ENCODE measurements around the gene SMARCAD1. TPM values are rescaled to one million over a fixed set of nuclear protein-coding genes. Genes with fewer than 3 reads are reported as not detected.

SMARCAD1 gene
- total RNA-seq, 2 donors from 2014 or later = 67.1 to 85.5 TPM

DNA sequence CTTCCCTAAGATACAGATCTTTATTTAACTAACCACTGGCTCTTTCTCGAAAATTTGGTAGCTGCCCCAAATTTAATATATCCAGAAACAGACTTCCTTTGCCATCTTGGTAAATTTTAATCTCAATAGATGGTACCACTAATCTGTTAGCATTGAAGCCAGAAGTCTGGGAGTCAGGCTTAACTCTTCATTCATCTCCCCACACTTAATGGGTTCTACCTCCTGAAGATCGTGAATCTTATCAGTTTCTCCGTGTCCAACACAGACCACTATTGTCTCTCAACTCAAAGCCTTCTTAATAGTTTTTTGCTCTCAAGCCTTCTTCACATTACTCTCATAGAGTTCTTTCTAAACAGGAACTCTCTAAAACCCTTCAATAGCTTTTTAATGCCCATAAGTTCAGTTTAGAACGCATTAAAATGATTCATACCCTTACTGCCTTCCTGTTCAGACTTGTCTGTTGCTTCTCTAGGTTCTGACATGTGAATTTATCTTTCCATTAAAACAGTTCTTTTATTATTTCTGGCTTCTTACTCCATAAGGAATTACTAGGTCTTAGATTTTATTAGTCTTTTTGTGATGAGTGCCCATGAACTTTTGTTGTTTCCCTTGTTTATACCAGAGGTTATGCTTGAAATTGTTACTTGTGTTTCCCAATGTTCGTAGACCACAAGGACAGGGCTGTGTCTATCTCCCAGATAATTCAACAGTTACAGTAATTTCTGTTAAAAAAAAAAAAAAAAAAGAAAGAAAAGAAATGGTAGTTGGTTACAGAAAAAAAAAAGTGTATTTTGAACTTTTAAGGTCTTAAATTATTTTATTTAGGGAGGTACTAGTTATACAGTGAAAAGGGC, 54.7 kb downstream of the SMARCAD1 start:
- Mint-ChIP-seq H3K27ac (peak overlapping the region; percentile 24), H3K9me3 (no peaks in the 10 kb centered on the region), H3K4me1 (no peaks in the 10 kb centered on the region), H3K36me3 (ENCODE audit: low read depth) (peaks cover 51% of the 10 kb centered on the region), H3K27me3 (ENCODE audit: insufficient read depth) (no peaks in the 10 kb centered on the region), H3K4me3 (no peak overlapping the region)
- H3K27me3 ChIP-seq (ENCODE audit: control insufficient read depth, insufficient read depth, low read length, poor library complexity, severe bottlenecking) = no peaks in the 10 kb centered on the region
- 94 to 98% methylated on average over 4 to 5 of the region's 5 CpGs for WGBS, 2 experiments (ENCODE audit: insufficient coverage in 1 of 2, insufficient read length in 1 of 2)
- no peaks in the 10 kb centered on the region for H3K9me3 ChIP-seq (ENCODE audit: control insufficient read depth, low read length)
- no peak for DNase-seq
- no peak overlapping the region for H3K27ac ChIP-seq (ENCODE audit: low read depth, low read length)
- no peak overlapping the region for H3K4me3 ChIP-seq (ENCODE audit: low read length)
- H3K36me3 ChIP-seq (ENCODE audit: control insufficient read depth, insufficient read depth, low read length) = peaks cover 93% of the 10 kb centered on the region
- no peak overlapping the region for H3K9ac ChIP-seq (ENCODE audit: extremely low read depth, low read length, poor library complexity, severe bottlenecking)
- TF ChIP-seq, protein P1, sequence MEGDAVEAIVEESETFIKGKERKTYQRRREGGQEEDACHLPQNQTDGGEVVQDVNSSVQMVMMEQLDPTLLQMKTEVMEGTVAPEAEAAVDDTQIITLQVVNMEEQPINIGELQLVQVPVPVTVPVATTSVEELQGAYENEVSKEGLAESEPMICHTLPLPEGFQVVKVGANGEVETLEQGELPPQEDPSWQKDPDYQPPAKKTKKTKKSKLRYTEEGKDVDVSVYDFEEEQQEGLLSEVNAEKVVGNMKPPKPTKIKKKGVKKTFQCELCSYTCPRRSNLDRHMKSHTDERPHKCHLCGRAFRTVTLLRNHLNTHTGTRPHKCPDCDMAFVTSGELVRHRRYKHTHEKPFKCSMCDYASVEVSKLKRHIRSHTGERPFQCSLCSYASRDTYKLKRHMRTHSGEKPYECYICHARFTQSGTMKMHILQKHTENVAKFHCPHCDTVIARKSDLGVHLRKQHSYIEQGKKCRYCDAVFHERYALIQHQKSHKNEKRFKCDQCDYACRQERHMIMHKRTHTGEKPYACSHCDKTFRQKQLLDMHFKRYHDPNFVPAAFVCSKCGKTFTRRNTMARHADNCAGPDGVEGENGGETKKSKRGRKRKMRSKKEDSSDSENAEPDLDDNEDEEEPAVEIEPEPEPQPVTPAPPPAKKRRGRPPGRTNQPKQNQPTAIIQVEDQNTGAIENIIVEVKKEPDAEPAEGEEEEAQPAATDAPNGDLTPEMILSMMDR (conservative IDR thresholded peaks at IDR 0.05) = no peak
- H3K4me1 ChIP-seq (ENCODE audit: control insufficient read depth, insufficient read depth, low read length) = no peaks in the 10 kb centered on the region

DNA sequence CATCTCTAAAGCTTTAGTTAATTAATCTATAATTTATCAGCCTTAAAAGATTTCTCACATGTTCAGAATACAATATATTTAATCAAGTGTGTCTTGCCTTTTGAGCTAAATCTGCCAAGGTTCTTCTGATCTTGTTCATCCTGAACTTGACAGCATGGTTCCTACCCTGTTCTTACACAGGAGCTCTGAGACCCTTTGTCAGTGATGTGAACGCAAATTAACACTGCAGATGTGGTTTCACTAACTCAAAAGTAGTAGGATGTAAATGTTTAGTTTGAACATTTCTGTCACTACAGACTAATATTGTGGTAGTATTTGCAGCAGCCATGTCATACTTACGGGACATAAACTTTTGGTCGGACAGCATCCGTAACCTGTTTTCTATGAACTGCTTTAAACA, 59.4 kb downstream of the SMARCAD1 start:
- Mint-ChIP-seq H3K27ac (peak overlapping the region; percentile 42), H3K9me3 (no peaks in the 10 kb centered on the region)

GRCh38 chr4:94271248-94271647, 63.6 kb downstream of the SMARCAD1 start:
- Histone ChIP-seq H3K4me3 (ENCODE audit: low read length) (no peak overlapping the region), H3K27ac (ENCODE audit: low read depth, low read length) (no peak overlapping the region), H3K9me3 (ENCODE audit: control insufficient read depth, low read length) (no peaks in the 10 kb centered on the region), H3K4me1 (ENCODE audit: control insufficient read depth, insufficient read depth, low read length) (no peaks in the 10 kb centered on the region), H3K27me3 (ENCODE audit: control insufficient read depth, insufficient read depth, low read length, poor library complexity, severe bottlenecking) (no peaks in the 10 kb centered on the region), H3K9ac (ENCODE audit: extremely low read depth, low read length, poor library complexity, severe bottlenecking) (no peak overlapping the region), H3K36me3 (ENCODE audit: control insufficient read depth, insufficient read depth, low read length) (peaks cover 91% of the 10 kb centered on the region)
- Mint-ChIP-seq H3K4me3 (no peak overlapping the region), H3K27ac (no peak overlapping the region), H3K27me3 (ENCODE audit: insufficient read depth) (no peaks in the 10 kb centered on the region), H3K9me3 (no peaks in the 10 kb centered on the region), H3K36me3 (ENCODE audit: low read depth) (peaks cover 65% of the 10 kb centered on the region), H3K4me1 (no peaks in the 10 kb centered on the region)
- WGBS, 2 experiments (ENCODE audit: insufficient coverage in 1 of 2, insufficient read length in 1 of 2) = 82% methylated on average over 2 of the region's 2 CpGs; no CpG with 5 or more reads in 1 of the 2 experiments
- TF ChIP-seq, protein P1 (conservative IDR thresholded peaks at IDR 0.05) = no peak
- DNase-seq = no peak

More for the DNA sequence above, 59.4 kb downstream of the SMARCAD1 start:
- H3K9me3 ChIP-seq (ENCODE audit: control insufficient read depth, low read length) = no peaks in the 10 kb centered on the region
- no peak for DNase-seq
- no peak overlapping the region for H3K4me3 Mint-ChIP-seq
- H3K27me3 Mint-ChIP-seq (ENCODE audit: insufficient read depth) = no peaks in the 10 kb centered on the region
- 96 to 97% methylated on average over 4 of the region's 4 CpGs for WGBS, 2 experiments (ENCODE audit: insufficient coverage in 1 of 2, insufficient read length in 1 of 2)
- no peak overlapping the region for H3K27ac ChIP-seq (ENCODE audit: low read depth, low read length)
- H3K4me1 ChIP-seq (ENCODE audit: control insufficient read depth, insufficient read depth, low read length) = no peaks in the 10 kb centered on the region
- no peak overlapping the region for H3K9ac ChIP-seq (ENCODE audit: extremely low read depth, low read length, poor library complexity, severe bottlenecking)
- H3K27me3 ChIP-seq (ENCODE audit: control insufficient read depth, insufficient read depth, low read length, poor library complexity, severe bottlenecking) = no peaks in the 10 kb centered on the region
- no peaks in the 10 kb centered on the region for H3K4me1 Mint-ChIP-seq
- H3K4me3 ChIP-seq (ENCODE audit: low read length) = no peak overlapping the region
- TF ChIP-seq, protein P1 (conservative IDR thresholded peaks at IDR 0.05) = no peak
- peaks cover 53% of the 10 kb centered on the region for H3K36me3 Mint-ChIP-seq (ENCODE audit: low read depth)
- H3K36me3 ChIP-seq (ENCODE audit: control insufficient read depth, insufficient read depth, low read length) = peaks cover 91% of the 10 kb centered on the region

Data from endodermal cell (in vitro differentiated cells).